ENCODE results near the gene SFT2D1. TPM values are rescaled to one million over a fixed set of nuclear protein-coding genes. Genes with fewer than 3 reads are reported as not detected.

Gene SFT2D1
- total RNA-seq, 1 experiment from 2014 or later = 65.6 TPM

DNA sequence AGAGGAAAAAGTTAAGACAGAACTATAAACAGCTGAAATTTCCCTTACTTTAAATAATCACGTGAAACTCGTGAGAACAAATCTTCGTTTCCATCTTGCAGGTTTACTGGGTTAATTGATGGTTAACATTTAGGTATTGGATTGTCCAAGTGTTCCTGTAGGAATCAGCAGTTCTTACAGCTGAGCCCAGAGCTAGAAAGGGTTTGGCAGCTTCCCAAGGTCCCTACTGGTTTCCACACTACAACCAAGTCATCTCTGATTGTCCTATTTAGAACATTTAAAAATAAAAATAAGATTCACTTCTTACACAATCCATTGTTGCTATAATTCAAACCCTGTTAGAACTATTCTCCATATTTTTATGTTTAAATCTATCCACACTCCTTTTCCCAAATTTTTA is 24.6 kb upstream of the SFT2D1 start (continued):
- TF ChIP-seq, protein P1, sequence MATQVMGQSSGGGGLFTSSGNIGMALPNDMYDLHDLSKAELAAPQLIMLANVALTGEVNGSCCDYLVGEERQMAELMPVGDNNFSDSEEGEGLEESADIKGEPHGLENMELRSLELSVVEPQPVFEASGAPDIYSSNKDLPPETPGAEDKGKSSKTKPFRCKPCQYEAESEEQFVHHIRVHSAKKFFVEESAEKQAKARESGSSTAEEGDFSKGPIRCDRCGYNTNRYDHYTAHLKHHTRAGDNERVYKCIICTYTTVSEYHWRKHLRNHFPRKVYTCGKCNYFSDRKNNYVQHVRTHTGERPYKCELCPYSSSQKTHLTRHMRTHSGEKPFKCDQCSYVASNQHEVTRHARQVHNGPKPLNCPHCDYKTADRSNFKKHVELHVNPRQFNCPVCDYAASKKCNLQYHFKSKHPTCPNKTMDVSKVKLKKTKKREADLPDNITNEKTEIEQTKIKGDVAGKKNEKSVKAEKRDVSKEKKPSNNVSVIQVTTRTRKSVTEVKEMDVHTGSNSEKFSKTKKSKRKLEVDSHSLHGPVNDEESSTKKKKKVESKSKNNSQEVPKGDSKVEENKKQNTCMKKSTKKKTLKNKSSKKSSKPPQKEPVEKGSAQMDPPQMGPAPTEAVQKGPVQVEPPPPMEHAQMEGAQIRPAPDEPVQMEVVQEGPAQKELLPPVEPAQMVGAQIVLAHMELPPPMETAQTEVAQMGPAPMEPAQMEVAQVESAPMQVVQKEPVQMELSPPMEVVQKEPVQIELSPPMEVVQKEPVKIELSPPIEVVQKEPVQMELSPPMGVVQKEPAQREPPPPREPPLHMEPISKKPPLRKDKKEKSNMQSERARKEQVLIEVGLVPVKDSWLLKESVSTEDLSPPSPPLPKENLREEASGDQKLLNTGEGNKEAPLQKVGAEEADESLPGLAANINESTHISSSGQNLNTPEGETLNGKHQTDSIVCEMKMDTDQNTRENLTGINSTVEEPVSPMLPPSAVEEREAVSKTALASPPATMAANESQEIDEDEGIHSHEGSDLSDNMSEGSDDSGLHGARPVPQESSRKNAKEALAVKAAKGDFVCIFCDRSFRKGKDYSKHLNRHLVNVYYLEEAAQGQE (IDR thresholded peaks at IDR 0.05; ENCODE audit: low read depth) = no peak
- no peak for TF ChIP-seq RAD21 (IDR thresholded peaks at IDR 0.05; ENCODE audit: low read depth)
- no peak for TF ChIP-seq TCF7L2 (IDR thresholded peaks at IDR 0.05; ENCODE audit: borderline replicate concordance, extremely low read depth, insufficient read depth, insufficient read length)
- TF ChIP-seq ELF1 (IDR thresholded peaks at IDR 0.05; ENCODE audit: borderline replicate concordance, low read depth) = no peak
- no peak for TF ChIP-seq YY1 (IDR thresholded peaks at IDR 0.05; ENCODE audit: extremely low read depth, insufficient replicate concordance, low read depth, low read length)
- no peak for TF ChIP-seq JUND (IDR thresholded peaks at IDR 0.05)

DNA sequence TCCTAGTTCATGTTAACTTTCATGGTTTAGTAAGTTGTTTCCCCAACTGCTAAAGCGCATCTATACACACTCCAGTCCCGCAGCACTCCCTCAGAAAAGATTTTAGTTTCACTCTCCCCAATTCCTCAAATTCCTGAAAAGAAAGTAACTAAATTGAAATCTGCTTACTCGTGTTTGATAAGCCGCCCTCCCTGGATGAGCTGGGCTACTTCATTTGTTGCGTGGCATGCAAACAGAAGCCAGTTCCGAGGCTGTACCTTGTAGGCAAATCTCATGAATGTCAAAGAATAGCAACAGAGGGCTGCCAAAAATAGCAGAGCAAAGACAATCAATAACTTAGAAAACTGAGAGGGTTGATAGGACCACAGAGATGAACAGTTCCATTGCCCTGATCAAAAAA is 23.5 kb upstream of the SFT2D1 start:
- CTCF ChIA-PET = interaction anchor here (2.9 kb wide), 1 partner anchor 16 kb away, joined by 8 read pairs; no protein-coding TSS in a partner anchor

More for the DNA sequence above, 23.5 kb upstream of the SFT2D1 start:
- H3K4me3 ChIP-seq (replicated peaks in 1 of 2; ENCODE audit: low read depth in 1 of 2, low read length in 2 of 2) = no peak overlapping the region
- H3K27me3 ChIP-seq (ENCODE audit: insufficient read depth, low read length) = no peaks in the 10 kb centered on the region
- no peak overlapping the region for H3K4me2 ChIP-seq (ENCODE audit: low read length)
- intact Hi-C loops (cut with micrococcal nuclease) = no loop called here
- BruUV-seq (replicated peaks) = no TSS peak
- H3K4me1 ChIP-seq (ENCODE audit: control insufficient read depth in 1 of 2, insufficient read depth in 2 of 2, low read length in 2 of 2) = no peaks in the 10 kb centered on the region
- POLR2A ChIA-PET = no interaction called here
- H3K9me2 ChIP-seq (ENCODE audit: insufficient read depth) = no peaks in the 10 kb centered on the region
- RAD21 ChIA-PET (ENCODE audit: low non-redundant PET in 1 of 2, low total read pairs in 2 of 2, uncharacterized antibody in 2 of 2, unreplicated experiment in 2 of 2) = no interaction called here
- no peak overlapping the region for H2AFZ ChIP-seq (ENCODE audit: low read depth, low read length, poor library complexity, severe bottlenecking)
- DNase-seq (ENCODE audit: low read depth, low spot score) (no peak), ATAC-seq (no peak)
- no peaks in the 10 kb centered on the region for H4K20me1 ChIP-seq (ENCODE audit: insufficient read depth)
- no peak for TF ChIP-seq ZNF274 (IDR thresholded peaks at IDR 0.05; ENCODE audit: low read depth, low read length)
- TF ChIP-seq EGR1 (IDR thresholded peaks at IDR 0.05; ENCODE audit: low read depth) = no peak
- no peak for TF ChIP-seq CEBPB (IDR thresholded peaks at IDR 0.05; ENCODE audit: low read depth)
- TF ChIP-seq, protein P2, sequence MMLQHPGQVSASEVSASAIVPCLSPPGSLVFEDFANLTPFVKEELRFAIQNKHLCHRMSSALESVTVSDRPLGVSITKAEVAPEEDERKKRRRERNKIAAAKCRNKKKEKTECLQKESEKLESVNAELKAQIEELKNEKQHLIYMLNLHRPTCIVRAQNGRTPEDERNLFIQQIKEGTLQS (IDR thresholded peaks at IDR 0.05) = no peak
- TF ChIP-seq EZH2 (IDR thresholded peaks at IDR 0.05) = no peak
- TF ChIP-seq CBX3 (IDR thresholded peaks at IDR 0.05; ENCODE audit: low read depth) = no peak
- TF ChIP-seq ELF1 (IDR thresholded peaks at IDR 0.05; ENCODE audit: borderline replicate concordance, low read depth) = no peak
- no peak for TF ChIP-seq ZFX (IDR thresholded peaks at IDR 0.05)
- H3K79me2 ChIP-seq (ENCODE audit: insufficient read depth, low read length) = no peaks in the 10 kb centered on the region
- H3K27ac ChIP-seq (ENCODE audit: low read depth, low read length) = no peak overlapping the region
- no peaks in the 10 kb centered on the region for H3K9me3 ChIP-seq (ENCODE audit: control insufficient read depth in 1 of 2, insufficient read depth in 1 of 2, low read depth in 1 of 2, low read length in 2 of 2)
- no peak overlapping the region for H3K9ac ChIP-seq (ENCODE audit: low read length)
- H3K36me3 ChIP-seq (ENCODE audit: control insufficient read depth in 1 of 2, insufficient read depth in 2 of 2, low read length in 2 of 2) = no peaks in the 10 kb centered on the region

All from HCT116 (cell line).